Spinal cord (tissue), 10 donors: ENCODE measurements around the gene FCN3. TPM values are rescaled to one million over a fixed set of nuclear protein-coding genes. Genes with fewer than 3 reads are reported as not detected.

Experiments used
- DNase-seq, 6 donors: peaks; one replicate each; pipeline versions ENCODE4 v3.0.0 to v3.0.0-alpha.2; 2013 to 2015; ENCODE audit warnings: low spot score in 6 of 6, low read depth in 4 of 6
- H3K27ac ChIP-seq: one replicate; pipeline ENCODE4 v1.5.1; 2013; ENCODE audit warnings: low read depth, low read length, control low read depth
- H3K27me3 ChIP-seq: one replicate; pipeline ENCODE4 v1.6.1; 2013; ENCODE audit warnings: low read length; ENCODE audit not compliant: control insufficient read depth, insufficient read depth
- H3K36me3 ChIP-seq: one replicate; pipeline ENCODE4 v1.6.1; 2013; ENCODE audit warnings: low read length; ENCODE audit not compliant: control insufficient read depth, insufficient read depth
- H3K4me1 ChIP-seq: one replicate; pipeline ENCODE4 v1.6.1; 2013; ENCODE audit warnings: low read length; ENCODE audit not compliant: control insufficient read depth, insufficient read depth
- H3K4me3 ChIP-seq: one replicate; pipeline ENCODE4 v1.5.1; 2013; ENCODE audit warnings: low read depth, low read length, control low read depth
- H3K9me3 ChIP-seq: one replicate; pipeline ENCODE4 v1.6.1; 2013; ENCODE audit warnings: low read length; ENCODE audit not compliant: control insufficient read depth, insufficient read depth
- WGBS: methylation state at CpG from one replicate; pipeline ENCODE4 v1.1.5; 2013; ENCODE audit warnings: missing lambda C conversion rate; ENCODE audit not compliant: insufficient coverage; 5-methylcytosine and 5-hydroxymethylcytosine counted together
- polyA plus RNA-seq, 2 donors: library from polyadenylated mRNA; unstranded; fragments of 120-200 nt; gene quantifications; one replicate each; pipeline ENCODE4 v1.2.1, GENCODE V29; 2013; ENCODE audit not compliant: insufficient read length in 2 of 2
- total RNA-seq, 2 donors: library from RNA; depleted of rRNA in 1 of 2; stranded (reverse); fragments of 120-200 nt in 1 of 2; fragments of >200 nt in 1 of 2; gene quantifications; one replicate each; pipeline versions ENCODE4 v1.2.3 to v1.2.4, GENCODE V29; 2013 to 2014
- donor health status: healthy.

The FCN3 gene
- total and polyA plus RNA-seq, 4 donors: 0.27 to 0.44 TPM; not detected in 2

GRCh38 chr1:27353166-27353565, 21.5 kb downstream of the FCN3 start:
- Histone ChIP-seq H3K4me1 (peaks cover 40% of the 10 kb centered on the region), H3K27ac (no peak overlapping the region), H3K27me3 (peaks cover 48% of the 10 kb centered on the region), H3K36me3 (peaks cover 25% of the 10 kb centered on the region), H3K4me3 (no peak overlapping the region), H3K9me3 (no peaks in the 10 kb centered on the region)
- WGBS: 91% methylated on average over 11 of the region's 13 CpGs
- DNase-seq: no peak

GRCh38 chr1:27351541-27352107, 23.0 kb downstream of the FCN3 start:
- H3K9me3 ChIP-seq: no peaks in the 10 kb centered on the region
- no peak overlapping the region for H3K4me3 ChIP-seq
- no peak for DNase-seq
- H3K36me3 ChIP-seq: peaks cover 19% of the 10 kb centered on the region
- H3K27ac ChIP-seq: no peak overlapping the region
- peaks cover 41% of the 10 kb centered on the region for H3K27me3 ChIP-seq
- peaks cover 28% of the 10 kb centered on the region for H3K4me1 ChIP-seq
- WGBS: 41% methylated on average over 6 of the region's 8 CpGs

- Histone ChIP-seq H3K36me3 (peaks cover 12% of the 10 kb centered on the region), H3K9me3 (no peaks in the 10 kb centered on the region), H3K27me3 (peaks cover 37% of the 10 kb centered on the region), H3K4me3 (peak overlapping the region; percentile 4), H3K27ac (no peak overlapping the region), H3K4me1 (peaks cover 28% of the 10 kb centered on the region)
- DNase-seq: peak in 1 of 6 donors; percentile 48
- 10% methylated on average over 59 of the region's 62 CpGs for WGBS
Measured at GRCh38 chr1:27350663-27351540, 23.7 kb downstream of the FCN3 start.

GRCh38 chr1:27349784-27350662, 24.6 kb downstream of the FCN3 start:
- peaks cover 28% of the 10 kb centered on the region for H3K4me1 ChIP-seq
- H3K36me3 ChIP-seq: peaks cover 8% of the 10 kb centered on the region
- DNase-seq: peak in 3 of 6 donors; percentile 25 to 79 (median 77)
- H3K27me3 ChIP-seq: peaks cover 37% of the 10 kb centered on the region
- peak overlapping the region; percentile 9 for H3K4me3 ChIP-seq
- H3K9me3 ChIP-seq: no peaks in the 10 kb centered on the region
- H3K27ac ChIP-seq: no peak overlapping the region
- WGBS: 2% methylated on average over 82 of the region's 84 CpGs

GRCh38 chr1:27348861-27349783, 25.5 kb downstream of the FCN3 start:
- Histone ChIP-seq H3K9me3 (no peaks in the 10 kb centered on the region), H3K27ac (no peak overlapping the region), H3K27me3 (peaks cover 37% of the 10 kb centered on the region), H3K4me1 (peaks cover 28% of the 10 kb centered on the region), H3K4me3 (peak overlapping the region; percentile 9), H3K36me3 (peaks cover 8% of the 10 kb centered on the region)
- 2% methylated on average over 38 of the region's 51 CpGs for WGBS
- DNase-seq: no peak

GRCh38 chr1:27346991-27347624, 27.5 kb downstream of the FCN3 start:
- peaks cover 7% of the 10 kb centered on the region for H3K36me3 ChIP-seq
- H3K27ac ChIP-seq: no peak overlapping the region
- DNase-seq: no peak
- WGBS: 91% methylated on average over 10 of the region's 14 CpGs
- no peak overlapping the region for H3K4me3 ChIP-seq
- peaks cover 37% of the 10 kb centered on the region for H3K27me3 ChIP-seq
- peaks cover 28% of the 10 kb centered on the region for H3K4me1 ChIP-seq
- no peaks in the 10 kb centered on the region for H3K9me3 ChIP-seq

GRCh38 chr1:27346357-27346756, 28.3 kb downstream of the FCN3 start:
- H3K9me3 ChIP-seq: no peaks in the 10 kb centered on the region
- H3K27me3 ChIP-seq: peaks cover 33% of the 10 kb centered on the region
- H3K36me3 ChIP-seq: peaks cover 14% of the 10 kb centered on the region
- DNase-seq: no peak
- H3K27ac ChIP-seq: no peak overlapping the region
- H3K4me3 ChIP-seq: no peak overlapping the region
- H3K4me1 ChIP-seq: peaks cover 24% of the 10 kb centered on the region
- WGBS: 92% methylated on average over 3 of the region's 8 CpGs

- no peak overlapping the region for H3K4me3 ChIP-seq
- H3K9me3 ChIP-seq: no peaks in the 10 kb centered on the region
- H3K27ac ChIP-seq: no peak overlapping the region
- WGBS: 88% methylated on average over 12 of the region's 12 CpGs
- peaks cover 22% of the 10 kb centered on the region for H3K27me3 ChIP-seq
- DNase-seq: no peak
- peaks cover 13% of the 10 kb centered on the region for H3K4me1 ChIP-seq
- peaks cover 15% of the 10 kb centered on the region for H3K36me3 ChIP-seq
Measured at GRCh38 chr1:27345272-27345671, 29.4 kb downstream of the FCN3 start.
